Gastrocnemius medialis (tissue), 4 donors: Measurements from ENCODE around the gene UBTFL1.
"Not testable (repeated sequence)": the region's sequence is repeated elsewhere in the genome, so short reads cannot be mapped to it uniquely, and the experiment has no call there.

ENCODE experiments used
- POLR2A ChIP-seq, 2 donors: fragments of 450-650 bp; IDR thresholded peaks; one replicate each; pipeline ENCODE4 v1.6.1; 2017; ENCODE audit warnings: antibody characterized with exemption in 2 of 2, mild to moderate bottlenecking in 2 of 2, moderate library complexity in 2 of 2
- TF ChIP-seq, protein P1 (sequence below), 5 experiments: fragments of 450-650 bp in 3 of 5; fragments of 200-600 bp in 2 of 5; sonication (generic) in 2 of 5; IDR thresholded peaks in 4 of 5; conservative IDR thresholded peaks in 1 of 5; 1 replicate in 4 of 5; 2 replicates in 1 of 5; pipeline ENCODE4 v1.5.1; 2016 to 2019; ENCODE audit warnings: antibody characterized with exemption in 5 of 5, mild to moderate bottlenecking in 3 of 5, moderate library complexity in 3 of 5

DNA sequence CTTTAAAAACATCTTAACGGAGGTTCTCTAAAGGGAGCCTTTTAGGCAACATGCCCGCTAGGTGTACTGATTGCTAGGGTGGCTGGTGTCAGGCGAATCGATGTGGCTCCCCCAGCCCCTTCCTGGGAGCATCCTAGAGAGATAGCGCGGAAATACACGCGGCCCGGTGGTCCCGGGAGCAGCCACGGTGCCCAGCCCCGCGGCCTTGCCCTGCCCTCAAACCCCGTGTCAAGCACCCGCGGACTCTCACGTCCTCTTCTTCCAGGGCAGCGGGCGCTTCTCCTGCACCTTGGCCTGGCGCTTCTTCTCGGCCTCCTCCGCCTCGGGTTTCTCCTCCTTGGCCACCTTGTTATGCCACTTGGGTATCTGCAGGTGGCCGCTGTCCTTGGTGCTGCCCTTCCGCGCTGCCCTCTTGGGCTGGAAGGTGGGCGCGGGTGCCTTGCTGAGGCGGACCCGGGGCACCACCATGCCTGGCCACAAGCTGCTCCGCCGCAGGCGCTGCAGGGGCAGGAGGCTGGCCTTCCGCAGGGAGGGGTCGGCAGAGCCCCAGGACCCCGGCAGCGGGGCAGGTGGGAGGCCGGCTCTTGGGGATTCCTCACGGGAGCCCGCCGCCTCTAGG lies 34.0 kb upstream of the UBTFL1 start:
- TF ChIP-seq, protein P1, sequence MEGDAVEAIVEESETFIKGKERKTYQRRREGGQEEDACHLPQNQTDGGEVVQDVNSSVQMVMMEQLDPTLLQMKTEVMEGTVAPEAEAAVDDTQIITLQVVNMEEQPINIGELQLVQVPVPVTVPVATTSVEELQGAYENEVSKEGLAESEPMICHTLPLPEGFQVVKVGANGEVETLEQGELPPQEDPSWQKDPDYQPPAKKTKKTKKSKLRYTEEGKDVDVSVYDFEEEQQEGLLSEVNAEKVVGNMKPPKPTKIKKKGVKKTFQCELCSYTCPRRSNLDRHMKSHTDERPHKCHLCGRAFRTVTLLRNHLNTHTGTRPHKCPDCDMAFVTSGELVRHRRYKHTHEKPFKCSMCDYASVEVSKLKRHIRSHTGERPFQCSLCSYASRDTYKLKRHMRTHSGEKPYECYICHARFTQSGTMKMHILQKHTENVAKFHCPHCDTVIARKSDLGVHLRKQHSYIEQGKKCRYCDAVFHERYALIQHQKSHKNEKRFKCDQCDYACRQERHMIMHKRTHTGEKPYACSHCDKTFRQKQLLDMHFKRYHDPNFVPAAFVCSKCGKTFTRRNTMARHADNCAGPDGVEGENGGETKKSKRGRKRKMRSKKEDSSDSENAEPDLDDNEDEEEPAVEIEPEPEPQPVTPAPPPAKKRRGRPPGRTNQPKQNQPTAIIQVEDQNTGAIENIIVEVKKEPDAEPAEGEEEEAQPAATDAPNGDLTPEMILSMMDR (IDR thresholded peaks at IDR 0.05 in 4 of 5, conservative IDR thresholded peaks at IDR 0.05 in 1 of 5): not testable (repeated sequence)
- TF ChIP-seq POLR2A (IDR thresholded peaks at IDR 0.05): not testable (repeated sequence)
